ENCODE measurements around the gene B4GALT2.
A peak's percentile ranks its signal among the peaks of the same experiment; 100 is the strongest.

- peak; percentile 79 for TF ChIP-seq CTCF (IDR thresholded peaks at IDR 0.05; ENCODE audit: insufficient read depth, low read length, poor library complexity, severe bottlenecking)
- TF ChIP-seq EZH2phosphoT487 (conservative IDR thresholded peaks at IDR 0.05; ENCODE audit: low read length), result no peak
These were observed 57.6 kb downstream of the B4GALT2 start for GRCh38 chr1:44036409-44037139.
